ENCODE measurements around the gene VPS13D. TPM values are rescaled to one million over a fixed set of nuclear protein-coding genes. Genes with fewer than 3 reads are reported as not detected.

The VPS13D gene
- polyA plus RNA-seq, 3 donors = 3.6 to 20.2 (median 5.1) TPM

DNA sequence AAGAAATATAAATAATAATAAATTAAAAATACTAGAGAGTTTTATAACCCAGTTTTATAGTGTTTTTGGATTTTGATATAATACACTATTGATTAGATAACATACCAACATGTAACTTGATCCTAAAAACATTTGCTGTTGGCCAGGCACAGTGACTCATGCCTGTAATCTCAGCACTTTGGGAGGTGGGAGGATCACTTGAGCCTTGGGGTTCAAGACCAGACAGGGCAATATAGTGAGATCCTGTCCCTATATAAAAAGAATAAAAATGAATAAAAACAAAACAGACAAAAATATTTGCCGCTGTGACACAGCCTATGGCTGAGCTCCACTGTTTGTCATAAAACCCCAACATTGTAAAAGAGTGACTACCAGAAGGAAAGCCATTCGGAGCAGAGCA, 26.1 kb downstream of the VPS13D start:
- intact Hi-C loops (cut with micrococcal nuclease) = no loop called here
- Histone ChIP-seq H3K4me3 (replicated peaks in 1 of 3; ENCODE audit: low read depth in 2 of 3, low read length in 3 of 3) (no peak overlapping the region), H3K27me3 (ENCODE audit: control insufficient read depth in 2 of 2, insufficient read depth in 2 of 2, low read length in 2 of 2) (no peaks in the 10 kb centered on the region), H3K9me3 (replicated peaks in 1 of 2; ENCODE audit: control insufficient read depth in 1 of 2, insufficient read depth in 1 of 2, low read length in 2 of 2) (no peaks in the 10 kb centered on the region), H3K27ac (ENCODE audit: low read depth in 1 of 2, low read length in 2 of 2) (no peak overlapping the region), H3K36me3 (replicated peaks in 1 of 2; ENCODE audit: control insufficient read depth in 1 of 2, insufficient read depth in 2 of 2, low read length in 2 of 2) (peaks cover 77 to 94% of the 10 kb centered on the region in 2 donors), H3K79me2 (ENCODE audit: insufficient read depth, low read length) (no peaks in the 10 kb centered on the region), H3K4me2 (replicated peaks; ENCODE audit: extremely low read depth, low read length, poor library complexity, severe bottlenecking) (no peak overlapping the region), H3K9ac (ENCODE audit: insufficient read depth, low read length, poor library complexity, severe bottlenecking) (no peak overlapping the region), H3K4me1 (ENCODE audit: control insufficient read depth in 1 of 2, insufficient read depth in 2 of 2, low read length in 2 of 2) (no peaks in the 10 kb centered on the region), H4K20me1 (ENCODE audit: insufficient read depth, low read length) (no peaks in the 10 kb centered on the region), H2AFZ (ENCODE audit: insufficient read depth, low read depth, low read length, poor library complexity, severe bottlenecking) (no peak overlapping the region)
- Mint-ChIP-seq H3K27me3 (ENCODE audit: low read depth in 3 of 3) (no peaks in the 10 kb centered on the region), H3K9me3 (no peaks in the 10 kb centered on the region), H3K27ac (no peak overlapping the region), H3K36me3 (peaks cover 79 to 97% of the 10 kb centered on the region in 2 donors), H3K4me3 (no peak overlapping the region), H3K4me1 (peaks cover 5% of the 10 kb centered on the region)
- WGBS (ENCODE audit: insufficient coverage) = 100% methylated on average over 1 of the region's 2 CpGs
- TF ChIP-seq CTCF (IDR thresholded peaks at IDR 0.05) = no peak
- no peak for DNase-seq

- no peak for DNase-seq
These were observed 28.4 kb downstream of the VPS13D start for GRCh38 chr1:12258272-12258671.

More at GRCh38 chr1:12258272-12258671, 28.4 kb downstream of the VPS13D start:
- TF ChIP-seq CTCF (IDR thresholded peaks at IDR 0.05) = no peak
- Histone ChIP-seq H3K9me3 (replicated peaks in 1 of 2; ENCODE audit: control insufficient read depth in 1 of 2, insufficient read depth in 1 of 2, low read length in 2 of 2) (no peaks in the 10 kb centered on the region), H3K4me2 (replicated peaks; ENCODE audit: extremely low read depth, low read length, poor library complexity, severe bottlenecking) (no peak overlapping the region), H3K36me3 (replicated peaks in 1 of 2; ENCODE audit: control insufficient read depth in 1 of 2, insufficient read depth in 2 of 2, low read length in 2 of 2) (peaks cover 84 to 97% of the 10 kb centered on the region in 2 donors), H3K9ac (ENCODE audit: insufficient read depth, low read length, poor library complexity, severe bottlenecking) (no peak overlapping the region), H3K79me2 (ENCODE audit: insufficient read depth, low read length) (no peaks in the 10 kb centered on the region), H3K27ac (ENCODE audit: low read depth in 1 of 2, low read length in 2 of 2) (no peak overlapping the region), H4K20me1 (ENCODE audit: insufficient read depth, low read length) (no peaks in the 10 kb centered on the region), H2AFZ (ENCODE audit: insufficient read depth, low read depth, low read length, poor library complexity, severe bottlenecking) (no peak overlapping the region), H3K4me3 (replicated peaks in 1 of 3; ENCODE audit: low read depth in 2 of 3, low read length in 3 of 3) (no peak overlapping the region), H3K27me3 (ENCODE audit: control insufficient read depth in 2 of 2, insufficient read depth in 2 of 2, low read length in 2 of 2) (no peaks in the 10 kb centered on the region), H3K4me1 (ENCODE audit: control insufficient read depth in 1 of 2, insufficient read depth in 2 of 2, low read length in 2 of 2) (no peaks in the 10 kb centered on the region)
- intact Hi-C loops (cut with micrococcal nuclease) = no loop called here
- H3K4me1 Mint-ChIP-seq = peaks cover 5% of the 10 kb centered on the region
- H3K27ac Mint-ChIP-seq = no peak overlapping the region
- H3K9me3 Mint-ChIP-seq = peaks cover 0 to 3% (median 0%) of the 10 kb centered on the region in 7 donors
- peaks cover 87 to 100% of the 10 kb centered on the region in 2 donors for H3K36me3 Mint-ChIP-seq
- no peaks in the 10 kb centered on the region for H3K27me3 Mint-ChIP-seq (ENCODE audit: low read depth in 3 of 3)
- WGBS (ENCODE audit: insufficient coverage) = 100% methylated on average over 1 of the region's 7 CpGs
- H3K4me3 Mint-ChIP-seq = no peak overlapping the region

Measured in CD14-positive monocyte (primary cell).